ENCODE results near the gene MSI2. TPM values are rescaled to one million over a fixed set of nuclear protein-coding genes. Genes with fewer than 3 reads are reported as not detected.

Gene MSI2
- total RNA-seq, 4 donors from 2014 or later = 27.3 to 50.4 (median 36.8) TPM

DNA sequence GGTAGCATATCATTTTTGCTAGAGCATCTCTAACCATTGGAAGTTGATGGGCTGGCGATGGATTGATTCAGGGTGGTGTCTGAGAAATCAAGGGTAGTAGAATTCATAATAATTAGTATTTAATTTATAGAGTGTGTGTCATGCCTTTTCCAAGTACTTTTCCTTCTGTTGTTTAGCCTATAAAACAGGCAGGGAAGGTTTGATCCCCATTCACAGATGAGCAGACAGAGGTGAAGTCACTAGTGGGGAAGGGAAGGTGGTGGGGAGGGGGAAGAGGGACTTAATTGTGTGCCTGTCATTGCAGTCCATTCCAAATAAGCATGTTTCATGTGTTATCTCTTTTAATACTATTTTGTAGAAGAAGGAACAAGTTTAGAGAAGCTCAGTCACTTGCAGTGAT is 131.3 kb downstream of the MSI2 start:
- no peaks in the 10 kb centered on the region for H3K27me3 ChIP-seq
- no peak overlapping the region for H3K4me3 ChIP-seq
- WGBS, 2 donors (ENCODE audit: low coverage in 1 of 2) = 100% methylated on average over 1 of the region's 1 CpG
- H3K36me3 ChIP-seq = peaks cover 0 to 5% of the 10 kb centered on the region in 2 donors
- ATAC-seq = no peak
- no peaks in the 10 kb centered on the region for H3K4me1 ChIP-seq
- H3K9me3 ChIP-seq = peaks cover 0 to 27% (median 0%) of the 10 kb centered on the region in 3 donors
- TF ChIP-seq POLR2AphosphoS5 (IDR thresholded peaks at IDR 0.05) (no peak), EP300 (IDR thresholded peaks at IDR 0.05) (no peak), POLR2A (IDR thresholded peaks at IDR 0.05) (no peak), CTCF (IDR thresholded peaks at IDR 0.05) (no peak)
- no peak overlapping the region for H3K27ac ChIP-seq

DNA sequence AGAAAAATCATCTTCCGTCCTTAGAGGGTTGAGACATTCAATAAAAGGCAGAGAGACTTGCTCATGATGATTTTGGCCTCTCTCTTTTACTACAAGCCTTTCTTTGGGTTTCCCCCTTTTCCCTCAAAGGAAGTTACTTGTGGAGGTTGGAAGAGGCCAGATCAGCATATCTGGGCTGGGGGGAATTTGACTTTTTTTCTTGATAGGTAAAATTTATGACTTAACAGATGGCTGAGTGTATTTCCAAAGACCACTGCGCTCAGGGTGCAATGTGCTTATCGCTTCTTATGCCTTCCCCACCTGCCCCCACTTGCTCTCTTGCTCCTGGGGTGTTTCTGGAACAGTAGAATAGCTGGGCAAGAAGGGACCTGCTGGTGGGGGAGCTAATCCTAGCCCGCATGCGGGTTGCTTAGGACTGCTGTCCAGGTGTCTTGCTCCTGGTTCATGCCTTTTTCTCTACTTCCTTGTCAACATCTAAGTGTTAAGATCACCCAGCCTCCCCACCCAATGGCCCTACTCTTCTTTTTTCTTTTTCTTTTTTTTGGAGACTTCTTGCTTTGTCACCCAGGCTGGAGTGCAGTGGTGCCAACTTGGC is 131.9 kb downstream of the MSI2 start:
- Histone ChIP-seq H3K36me3 (peaks cover 0 to 5% of the 10 kb centered on the region in 2 donors), H3K4me3 (no peak overlapping the region), H3K9me3 (peaks cover 0 to 34% (median 0%) of the 10 kb centered on the region in 3 donors), H3K27ac (no peak overlapping the region), H3K4me1 (no peaks in the 10 kb centered on the region), H3K27me3 (no peaks in the 10 kb centered on the region)
- whole genome bisulfite sequencing, 2 donors (ENCODE audit: low coverage in 1 of 2) = 80 to 100% methylated on average over 3 to 4 of the region's 5 CpGs
- TF ChIP-seq CTCF (IDR thresholded peaks at IDR 0.05) (no peak), POLR2A (IDR thresholded peaks at IDR 0.05) (no peak), EP300 (IDR thresholded peaks at IDR 0.05) (no peak), POLR2AphosphoS5 (IDR thresholded peaks at IDR 0.05) (no peak)
- no peak for ATAC-seq

GRCh38 chr17:57389473-57389872 is 133.2 kb downstream of the MSI2 start:
- Histone ChIP-seq H3K27ac (no peak overlapping the region), H3K36me3 (no peaks in the 10 kb centered on the region), H3K4me1 (no peaks in the 10 kb centered on the region), H3K27me3 (no peaks in the 10 kb centered on the region), H3K9me3 (peaks cover 0 to 31% (median 0%) of the 10 kb centered on the region in 3 donors), H3K4me3 (no peak overlapping the region)
- no peak for ATAC-seq
- WGBS, 2 donors (ENCODE audit: low coverage in 1 of 2) = 50% methylated on average over 2 of the region's 2 CpGs
- TF ChIP-seq POLR2AphosphoS5 (IDR thresholded peaks at IDR 0.05) = no peak
- TF ChIP-seq POLR2A (IDR thresholded peaks at IDR 0.05) = no peak
- no peak for TF ChIP-seq EP300 (IDR thresholded peaks at IDR 0.05)
- TF ChIP-seq CTCF (IDR thresholded peaks at IDR 0.05) = no peak

- no peaks in the 10 kb centered on the region for H3K36me3 ChIP-seq
- no peak overlapping the region for H3K27ac ChIP-seq
- no peak overlapping the region for H3K4me3 ChIP-seq
- no peaks in the 10 kb centered on the region for H3K4me1 ChIP-seq
- H3K27me3 ChIP-seq = no peaks in the 10 kb centered on the region
- H3K9me3 ChIP-seq = peaks cover 0 to 31% (median 0%) of the 10 kb centered on the region in 3 donors
- TF ChIP-seq POLR2A (IDR thresholded peaks at IDR 0.05) (no peak), EP300 (IDR thresholded peaks at IDR 0.05) (no peak)
- 83 to 92% methylated on average over 8 to 10 of the region's 11 CpGs for WGBS, 2 donors (ENCODE audit: low coverage in 1 of 2)
- no peak for ATAC-seq
These were observed 134.9 kb downstream of the MSI2 start for GRCh38 chr17:57391076-57391825.

GRCh38 chr17:57391857-57392471 is 135.6 kb downstream of the MSI2 start:
- no peaks in the 10 kb centered on the region for H3K4me1 ChIP-seq
- peaks cover 0 to 27% (median 0%) of the 10 kb centered on the region in 3 donors for H3K9me3 ChIP-seq
- H3K36me3 ChIP-seq = no peaks in the 10 kb centered on the region
- no peak for TF ChIP-seq POLR2AphosphoS5 (IDR thresholded peaks at IDR 0.05)
- TF ChIP-seq CTCF (IDR thresholded peaks at IDR 0.05) = no peak
- TF ChIP-seq EP300 (IDR thresholded peaks at IDR 0.05) = no peak
- no peak for TF ChIP-seq POLR2A (IDR thresholded peaks at IDR 0.05)
- no peak overlapping the region for H3K27ac ChIP-seq
- H3K4me3 ChIP-seq = no peak overlapping the region
- H3K27me3 ChIP-seq = no peaks in the 10 kb centered on the region
- no peak for ATAC-seq
- WGBS, 2 donors (ENCODE audit: low coverage in 1 of 2) = 88 to 93% methylated on average over 4 of the region's 11 CpGs

Measured in gastroesophageal sphincter (tissue), 4 donors.